Urinary bladder (tissue), 4 donors: ENCODE results near the gene TAGLN3. TPM values are rescaled to one million over a fixed set of nuclear protein-coding genes. Genes with fewer than 3 reads are reported as not detected.

Source experiments
- DNase-seq: peaks from one replicate; pipeline ENCODE4 v3.0.0-alpha.2; 2015; ENCODE audit errors: extremely low spot score
- H3K27ac ChIP-seq: one replicate; pipeline ENCODE4 v1.5.1; 2013; ENCODE audit warnings: low read depth, mild to moderate bottlenecking, moderate library complexity
- H3K36me3 ChIP-seq: one replicate; pipeline ENCODE4 v1.6.1; 2013; ENCODE audit warnings: mild to moderate bottlenecking, moderate library complexity; ENCODE audit not compliant: insufficient read depth
- H3K4me1 ChIP-seq: one replicate; pipeline ENCODE4 v1.6.1; 2013; ENCODE audit warnings: mild to moderate bottlenecking, moderate library complexity; ENCODE audit not compliant: insufficient read depth
- H3K4me3 ChIP-seq: one replicate; pipeline ENCODE4 v1.5.1; 2013; ENCODE audit warnings: low read depth, low read length
- WGBS: extraction: QIAGEN DNeasy Blood & Tissue Kit; methylation state at CpG from one replicate; pipeline ENCODE4 v1.1.7; 2013; 5-methylcytosine and 5-hydroxymethylcytosine counted together
- polyA plus RNA-seq: library from polyadenylated mRNA; stranded (reverse); fragments of 200-250 nt; gene quantifications from one replicate; pipeline ENCODE4 v1.2.3, GENCODE V29; 2013
- total RNA-seq: library from RNA; depleted of rRNA; stranded (reverse); fragments of >200 nt; gene quantifications from one replicate; pipeline ENCODE4 v1.2.3, GENCODE V29; 2014
- donor health status: healthy with polysubstance abuse.
- donor health status: healthy.

The TAGLN3 gene
- total and polyA plus RNA-seq, 2 donors: 1.8 to 3.1 TPM

DNA sequence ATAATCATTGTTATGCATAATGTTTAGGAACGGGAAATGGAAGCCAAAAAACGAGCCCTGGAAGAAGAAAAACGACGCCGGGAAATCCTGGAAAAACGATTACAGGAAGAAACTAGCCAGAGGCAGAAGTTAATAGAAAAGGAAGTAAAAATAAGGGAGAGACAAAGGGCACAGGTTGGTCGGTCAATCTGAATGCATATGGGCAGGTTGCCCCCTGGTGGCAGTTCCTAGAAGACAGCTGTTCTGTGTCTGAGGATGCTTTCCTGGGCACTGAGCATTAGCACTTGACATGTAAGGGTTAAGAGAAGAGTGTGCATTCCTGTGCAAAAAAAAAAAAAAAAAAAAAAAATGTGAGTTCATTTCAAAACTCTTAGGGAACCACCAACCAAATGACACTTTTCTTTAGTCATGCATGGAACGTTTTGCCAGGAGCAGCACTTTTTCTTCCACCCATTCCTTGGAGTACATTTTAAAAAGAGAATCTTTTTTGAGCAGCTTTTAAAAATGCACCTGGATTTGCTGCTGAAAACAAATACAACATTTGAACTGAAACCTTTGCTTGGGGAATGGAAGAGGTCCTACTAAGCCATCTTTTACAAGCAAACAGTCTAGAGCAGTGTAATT lies 31.0 kb upstream of the TAGLN3 start:
- DNase-seq: peak; percentile 59
- Histone ChIP-seq H3K4me3 (no peak overlapping the region), H3K4me1 (no peaks in the 10 kb centered on the region), H3K36me3 (no peaks in the 10 kb centered on the region), H3K27ac (no peak overlapping the region)
- WGBS: 11% methylated on average over 8 of the region's 8 CpGs

DNA sequence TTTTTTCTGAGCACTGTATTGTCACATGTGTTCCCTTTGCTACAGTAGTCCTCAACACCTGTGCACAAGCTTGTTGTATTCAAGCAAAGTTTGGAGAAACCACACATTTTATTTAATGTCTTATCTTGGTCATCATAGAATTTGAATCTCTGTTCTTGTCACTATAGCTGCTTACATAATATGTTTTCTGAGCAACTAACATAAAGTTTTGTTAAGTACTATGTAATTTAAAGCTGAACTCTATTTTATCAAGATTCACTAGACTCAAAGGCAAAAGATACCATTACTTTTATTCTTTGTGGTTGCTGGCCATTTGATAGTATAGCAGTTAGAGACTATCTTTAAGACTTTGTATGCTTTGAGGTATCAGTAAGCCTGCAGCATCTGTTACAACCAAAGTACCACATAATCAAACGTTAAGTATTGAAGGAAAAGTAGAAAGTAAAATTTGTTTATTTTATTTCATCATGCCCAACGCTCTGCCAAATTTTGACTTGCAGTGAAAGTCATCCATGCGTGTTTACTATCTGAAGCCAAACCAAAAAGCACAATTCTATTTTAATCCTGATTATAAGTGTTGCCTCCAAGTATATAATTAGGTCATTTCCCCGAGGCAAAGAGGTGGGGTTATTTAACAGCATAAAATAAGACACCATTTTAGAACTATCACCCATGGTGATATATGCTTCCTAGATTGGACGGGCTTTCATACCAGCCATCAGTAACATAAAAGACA lies 30.2 kb upstream of the TAGLN3 start:
- no peak overlapping the region for H3K27ac ChIP-seq
- WGBS: 40% methylated on average over 5 of the region's 5 CpGs
- H3K36me3 ChIP-seq: no peaks in the 10 kb centered on the region
- no peaks in the 10 kb centered on the region for H3K4me1 ChIP-seq
- no peak overlapping the region for H3K4me3 ChIP-seq
- no peak for DNase-seq

DNA sequence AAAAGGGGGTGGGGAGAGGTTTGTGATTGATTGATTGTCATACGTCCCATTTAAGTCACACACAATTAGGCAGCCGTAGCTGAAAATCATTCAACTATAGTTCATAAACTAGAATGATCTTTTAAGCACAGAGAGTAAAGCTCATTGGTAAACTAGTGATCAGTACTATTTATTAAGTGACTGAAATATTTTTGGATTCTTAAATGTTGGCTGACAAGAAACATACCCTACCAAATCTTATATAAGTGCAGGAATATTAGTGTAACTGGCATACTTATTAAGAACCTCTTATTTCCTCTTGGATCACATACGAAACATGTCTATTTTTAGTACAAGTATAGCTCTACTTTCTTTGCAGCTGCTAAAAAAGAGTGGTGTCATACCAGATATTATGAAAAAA lies 28.3 kb upstream of the TAGLN3 start:
- no peak for DNase-seq
- H3K4me3 ChIP-seq: no peak overlapping the region
- H3K27ac ChIP-seq: no peak overlapping the region
- WGBS: 89% methylated on average over 3 of the region's 3 CpGs
- H3K36me3 ChIP-seq: no peaks in the 10 kb centered on the region
- no peaks in the 10 kb centered on the region for H3K4me1 ChIP-seq

DNA sequence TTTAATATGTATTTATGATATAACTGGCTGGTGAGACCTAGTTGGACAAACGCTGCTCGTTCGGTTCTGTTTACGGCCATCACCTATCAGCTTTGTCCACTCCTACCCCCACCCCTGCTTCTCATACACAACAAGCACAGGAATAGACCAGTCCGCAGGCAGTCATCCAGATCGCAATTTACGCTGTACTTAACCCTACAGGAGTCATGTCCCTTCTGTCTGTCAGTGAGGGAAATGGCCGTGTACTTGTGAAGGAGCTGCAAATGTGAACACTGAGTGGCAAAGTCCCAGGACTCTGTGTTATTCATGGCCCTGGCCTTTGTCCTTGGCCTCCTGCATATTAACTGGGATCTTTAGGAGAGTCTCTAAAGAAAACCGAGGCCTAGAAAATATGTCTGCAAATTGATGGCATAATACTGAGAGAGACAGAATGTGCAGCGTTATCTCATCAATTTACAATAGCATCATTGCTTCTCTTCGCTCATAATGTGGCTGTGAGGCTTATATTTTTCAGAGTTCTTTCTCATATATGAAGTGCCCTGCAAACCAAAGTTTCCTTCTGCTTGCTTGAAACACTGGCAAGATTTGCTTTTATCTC lies 27.1 kb upstream of the TAGLN3 start:
- WGBS: 76% methylated on average over 11 of the region's 11 CpGs
- DNase-seq: no peak
- no peak overlapping the region for H3K27ac ChIP-seq
- no peak overlapping the region for H3K4me3 ChIP-seq
- no peaks in the 10 kb centered on the region for H3K36me3 ChIP-seq
- H3K4me1 ChIP-seq: no peaks in the 10 kb centered on the region

DNA sequence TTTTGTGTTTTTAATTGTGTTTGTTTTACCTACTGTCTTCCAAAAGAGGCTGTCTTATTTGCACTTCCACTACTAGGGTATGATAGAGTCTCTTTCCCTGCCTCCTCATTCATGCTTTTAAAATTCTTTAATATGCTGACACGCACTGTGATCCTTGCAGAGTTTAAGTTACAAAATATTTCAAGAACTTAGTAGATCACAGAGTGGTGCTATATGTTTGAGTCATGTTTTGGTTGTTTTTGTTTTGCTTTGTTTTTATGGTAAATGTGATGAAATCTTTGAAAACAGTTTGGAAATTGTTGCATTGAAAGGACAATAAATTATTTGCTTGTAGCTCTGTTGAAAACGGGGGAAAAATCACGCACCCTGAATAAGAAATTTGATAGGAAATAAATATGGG lies 25.8 kb upstream of the TAGLN3 start:
- Histone ChIP-seq H3K4me1 (no peaks in the 10 kb centered on the region), H3K27ac (no peak overlapping the region), H3K4me3 (no peak overlapping the region), H3K36me3 (no peaks in the 10 kb centered on the region)
- DNase-seq: no peak
- WGBS: 81% methylated on average over 3 of the region's 3 CpGs

DNA sequence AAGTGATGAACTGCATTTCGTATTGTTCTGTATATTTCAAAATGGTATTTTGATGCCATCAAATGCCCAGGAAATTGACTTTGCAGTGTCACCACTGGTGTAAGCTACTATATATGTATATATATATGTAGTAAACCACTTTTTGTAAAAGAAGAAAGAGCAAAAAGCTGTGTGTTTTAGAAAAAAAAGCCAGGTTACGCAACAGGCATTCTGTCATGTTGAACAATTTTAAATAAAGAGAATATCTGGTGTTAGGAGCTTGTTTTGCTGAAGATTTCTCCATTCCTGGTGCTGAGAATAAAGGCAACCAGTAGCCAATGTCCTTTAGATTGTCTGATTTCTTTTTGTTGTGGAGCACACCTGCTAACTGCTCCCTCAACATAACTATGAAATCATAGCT lies 23.6 kb upstream of the TAGLN3 start:
- Histone ChIP-seq H3K36me3 (no peaks in the 10 kb centered on the region), H3K4me3 (no peak overlapping the region), H3K4me1 (no peaks in the 10 kb centered on the region), H3K27ac (no peak overlapping the region)
- WGBS: 92% methylated on average over 2 of the region's 2 CpGs
- no peak for DNase-seq

DNA sequence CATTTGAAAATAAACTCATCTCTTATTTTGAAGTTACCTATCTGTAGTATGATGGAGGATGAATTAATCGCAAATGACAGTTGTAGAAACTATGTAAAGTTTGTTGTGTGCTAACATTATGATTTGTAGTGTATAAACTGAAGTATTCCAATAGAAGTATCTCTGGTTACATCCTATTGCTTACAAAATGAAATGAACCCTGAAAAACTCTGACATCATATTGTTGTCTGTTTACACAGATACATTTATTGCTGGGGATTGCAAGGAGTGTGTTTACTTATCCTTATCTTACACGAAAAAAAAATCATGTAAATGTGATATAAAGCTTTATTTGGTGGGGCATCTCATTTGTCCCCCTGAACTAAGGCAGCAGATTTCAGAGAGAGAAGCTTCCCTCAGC lies 22.5 kb upstream of the TAGLN3 start:
- Histone ChIP-seq H3K4me3 (no peak overlapping the region), H3K27ac (peak overlapping the region; percentile 2), H3K36me3 (no peaks in the 10 kb centered on the region), H3K4me1 (no peaks in the 10 kb centered on the region)
- 51% methylated on average over 2 of the region's 2 CpGs for WGBS
- DNase-seq: no peak

DNA sequence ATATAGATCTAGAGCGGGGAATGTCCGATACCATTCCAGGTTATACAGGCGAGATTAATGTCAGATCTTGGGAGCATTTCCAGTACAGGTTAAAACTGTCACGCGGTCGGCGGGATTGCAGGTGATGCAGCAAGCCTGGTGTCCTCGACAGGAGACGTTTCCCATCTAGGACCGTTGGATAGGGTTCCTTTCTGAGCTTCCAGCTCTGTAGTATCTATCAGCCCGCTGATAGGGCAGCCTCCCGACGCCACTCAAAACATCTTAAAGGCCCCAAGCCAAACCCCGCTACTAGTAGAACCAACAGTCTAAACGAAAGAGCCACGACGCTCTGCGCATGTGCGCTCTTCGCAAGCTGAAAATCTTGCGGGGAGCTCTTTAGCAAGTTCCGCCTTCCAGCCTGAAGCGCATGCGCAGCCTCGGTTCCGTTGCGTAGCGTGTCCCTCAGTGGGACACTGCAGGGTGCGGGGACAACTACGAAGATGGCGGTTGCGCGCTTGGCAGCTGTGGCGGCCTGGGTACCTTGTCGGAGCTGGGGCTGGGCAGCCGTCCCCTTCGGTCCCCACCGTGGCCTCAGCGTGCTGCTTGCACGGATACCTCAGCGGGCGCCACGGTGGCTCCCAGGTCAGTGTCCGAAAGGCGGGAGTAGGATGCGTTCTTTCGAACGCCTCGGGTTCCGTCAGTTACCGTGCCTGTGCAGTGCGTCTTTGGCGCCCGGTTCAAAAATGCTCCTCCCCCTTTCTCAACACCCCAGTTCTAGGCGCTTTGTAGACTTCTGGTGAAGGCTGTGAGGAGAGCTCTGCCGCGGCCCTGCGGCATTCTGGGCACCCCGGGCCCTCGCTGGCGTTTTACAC lies 19.9 kb upstream of the TAGLN3 start, which contains the start of gene ABHD10:
Gene ABHD10, plus strand, starts transcription at position 444 of the 851 bp plus-strand sequence. Its CDS starts 36 bp downstream, at position 480.
- no peaks in the 10 kb centered on the region for H3K4me1 ChIP-seq
- H3K27ac ChIP-seq: peak within 1 kb of the TSS; percentile 74
- 2% methylated on average over 61 of the region's 61 CpGs for WGBS
- H3K36me3 ChIP-seq: no peaks in the 10 kb centered on the region
- peak within 1 kb of the TSS; percentile 74 for H3K4me3 ChIP-seq
- peak; percentile 94 for DNase-seq

DNA sequence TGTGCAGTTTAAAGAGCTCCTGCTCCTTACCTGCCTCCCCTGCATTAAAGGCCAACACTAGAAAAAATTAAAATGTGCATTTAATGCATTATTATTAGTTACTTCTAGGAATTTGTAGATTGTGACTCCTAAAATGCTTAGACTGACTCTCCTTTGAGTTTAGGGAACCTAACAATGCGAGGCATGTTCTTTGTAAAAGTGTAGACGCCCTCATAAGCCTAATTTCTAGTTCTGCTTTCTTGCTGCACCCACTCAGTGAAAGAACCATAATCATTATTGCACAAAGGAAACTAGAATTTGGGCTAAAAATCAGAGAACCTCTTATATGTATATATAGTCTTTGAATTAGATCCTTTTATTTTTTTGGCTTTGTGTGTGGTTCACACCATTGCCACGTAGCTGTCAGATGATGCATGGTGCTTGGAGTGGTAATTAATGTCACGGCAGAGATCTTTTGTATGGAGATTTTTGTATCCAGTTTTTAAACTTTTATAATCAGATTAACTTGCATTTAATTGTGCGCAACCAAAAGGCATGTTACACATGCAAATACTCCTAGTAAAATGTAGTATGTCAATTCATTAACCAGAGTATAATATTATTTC lies 19.2 kb upstream of the TAGLN3 start:
- WGBS: 18% methylated on average over 5 of the region's 5 CpGs
- peak overlapping the region; percentile 74 for H3K27ac ChIP-seq
- H3K4me1 ChIP-seq: no peaks in the 10 kb centered on the region
- H3K4me3 ChIP-seq: peak overlapping the region; percentile 74
- DNase-seq: no peak
- no peaks in the 10 kb centered on the region for H3K36me3 ChIP-seq

DNA sequence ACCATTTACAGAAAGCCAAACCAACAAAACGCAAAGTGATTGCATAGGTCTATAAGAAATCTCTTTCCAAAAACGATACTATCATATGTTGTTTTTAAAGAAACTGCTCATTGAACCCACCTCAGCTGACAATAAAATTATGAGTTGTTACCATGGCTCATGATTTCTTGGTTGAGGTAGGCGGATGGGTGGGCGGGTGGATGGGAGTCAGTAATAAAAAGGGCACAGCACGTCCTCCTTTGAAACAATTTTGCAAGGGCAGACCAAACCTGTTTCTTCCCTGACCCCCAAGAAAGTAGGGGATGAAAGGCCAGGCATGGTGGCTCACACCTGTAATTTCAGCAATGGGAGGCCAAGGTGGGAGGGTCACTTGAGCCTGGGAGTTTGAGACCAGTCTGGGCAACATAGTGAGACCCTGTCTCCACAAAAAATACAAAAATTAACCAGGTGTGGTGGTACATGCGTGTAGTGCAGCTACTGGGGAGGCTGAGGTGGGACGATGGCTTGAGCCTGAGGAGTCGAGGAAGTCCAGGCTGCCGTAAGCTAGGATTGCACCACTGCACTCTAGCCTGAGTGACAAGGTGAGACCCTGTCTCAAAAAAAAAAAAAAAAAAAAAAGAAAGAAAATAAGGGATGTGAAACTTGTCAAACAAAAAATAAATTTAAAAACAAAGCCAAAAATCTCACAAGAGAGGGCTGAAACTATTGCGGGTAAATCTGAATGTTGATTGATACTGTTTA lies 17.8 kb upstream of the TAGLN3 start:
- no peak overlapping the region for H3K4me3 ChIP-seq
- H3K36me3 ChIP-seq: no peaks in the 10 kb centered on the region
- no peaks in the 10 kb centered on the region for H3K4me1 ChIP-seq
- 91% methylated on average over 10 of the region's 10 CpGs for WGBS
- H3K27ac ChIP-seq: no peak overlapping the region
- DNase-seq: no peak

DNA sequence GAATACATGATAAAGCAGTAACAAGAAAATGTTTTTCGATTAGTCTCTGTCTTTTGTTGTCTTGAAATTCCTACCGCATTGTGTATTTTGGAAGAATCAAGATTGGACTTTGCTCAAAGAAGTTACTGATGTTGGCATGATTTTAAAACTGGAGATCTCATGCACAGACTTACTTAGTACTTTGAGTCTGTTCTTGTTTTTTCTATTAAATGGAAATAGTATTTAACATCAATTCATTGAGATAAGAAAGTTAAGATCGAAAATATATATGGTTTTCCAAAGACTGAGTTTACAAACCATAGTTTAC lies 17.3 kb upstream of the TAGLN3 start:
- no peak for DNase-seq
- Histone ChIP-seq H3K36me3 (no peaks in the 10 kb centered on the region), H3K4me1 (no peaks in the 10 kb centered on the region), H3K27ac (no peak overlapping the region), H3K4me3 (no peak overlapping the region)
- WGBS: 44% methylated on average over 3 of the region's 3 CpGs

DNA sequence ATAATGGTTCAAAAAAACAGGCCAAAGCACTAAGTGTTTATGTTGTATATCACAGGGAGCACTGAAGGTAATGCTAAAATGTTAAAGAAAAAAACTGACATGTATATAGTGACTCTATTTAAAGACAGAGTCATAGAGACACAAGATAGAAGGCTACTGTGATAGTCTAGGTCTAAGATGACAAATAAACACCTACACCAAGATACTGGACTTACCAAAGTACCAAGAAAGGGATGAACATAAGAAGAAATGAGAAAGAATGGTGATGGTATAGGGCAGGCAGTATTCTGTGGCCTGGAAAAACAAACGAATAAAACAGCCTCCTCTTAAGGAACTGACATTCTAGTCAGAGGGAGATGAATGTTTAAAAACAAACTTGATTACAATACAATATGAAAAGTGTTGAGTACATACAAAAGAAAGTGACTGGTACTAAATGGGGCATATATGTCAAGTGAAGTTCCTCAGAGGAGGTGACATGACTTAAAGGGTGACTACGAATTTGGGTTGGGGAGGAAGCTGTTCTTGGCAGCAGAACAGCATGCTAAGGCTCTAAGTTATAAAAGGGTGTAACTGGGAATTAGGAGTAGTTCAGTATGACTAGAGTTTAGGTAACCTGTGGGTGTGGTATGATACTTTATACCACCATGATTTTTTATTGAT lies 14.0 kb upstream of the TAGLN3 start:
- no peak for DNase-seq
- Histone ChIP-seq H3K4me1 (no peaks in the 10 kb centered on the region), H3K36me3 (peaks cover 2% of the 10 kb centered on the region), H3K4me3 (no peak overlapping the region), H3K27ac (no peak overlapping the region)
- 60% methylated on average over 2 of the region's 2 CpGs for WGBS
